IPS-18c (cell line): ENCODE measurements around the gene OSBP2.

Source experiments
- H3K4me3 ChIP-seq: 2 replicates; pipeline ENCODE4 v1.7.0; 2013; ENCODE audit warnings: low read depth, mild to moderate bottlenecking, low read length, moderate library complexity; ENCODE audit not compliant: insufficient read depth
- H3K9me3 ChIP-seq: one replicate; pipeline ENCODE4 v1.6.1; 2013; ENCODE audit warnings: mild to moderate bottlenecking, low read length, moderate library complexity; ENCODE audit not compliant: control insufficient read depth, insufficient read depth

The OSBP2 gene

GRCh38 chr22:30742291-30743256 is 47.9 kb downstream of the OSBP2 start:
- Histone ChIP-seq H3K4me3 (no peak overlapping the region), H3K9me3 (no peaks in the 10 kb centered on the region)

GRCh38 chr22:30743257-30744020 is 48.8 kb downstream of the OSBP2 start:
- no peaks in the 10 kb centered on the region for H3K9me3 ChIP-seq
- no peak overlapping the region for H3K4me3 ChIP-seq

- Histone ChIP-seq H3K9me3 (no peaks in the 10 kb centered on the region), H3K4me3 (no peak overlapping the region)
Measured at GRCh38 chr22:30744224-30744623, 49.5 kb downstream of the OSBP2 start.

GRCh38 chr22:30747493-30747892 is 52.8 kb downstream of the OSBP2 start:
- Histone ChIP-seq H3K4me3 (no peak overlapping the region), H3K9me3 (no peaks in the 10 kb centered on the region)

GRCh38 chr22:30749272-30749671 is 54.6 kb downstream of the OSBP2 start:
- no peak overlapping the region for H3K4me3 ChIP-seq
- H3K9me3 ChIP-seq = no peaks in the 10 kb centered on the region

DNA sequence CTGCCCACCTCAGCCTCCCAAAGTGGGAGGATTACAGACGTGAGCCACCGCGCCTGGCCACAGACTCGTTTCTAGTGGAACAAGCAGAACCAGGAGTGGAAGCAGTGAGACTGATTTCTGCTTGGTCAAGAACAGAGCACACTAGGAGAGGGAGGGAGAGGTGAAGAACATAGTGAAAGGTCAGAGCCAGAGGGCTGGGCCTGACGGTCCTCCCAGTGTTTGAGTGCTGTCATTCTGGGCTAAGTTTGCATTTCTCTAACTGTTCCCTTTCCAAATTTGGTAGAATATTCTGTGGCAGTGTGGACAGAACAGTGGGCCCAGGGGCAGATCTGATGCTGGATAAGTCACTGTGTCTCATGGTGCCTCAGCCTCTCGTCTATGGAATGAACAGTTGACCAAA is 55.2 kb downstream of the OSBP2 start:
- no peak overlapping the region for H3K4me3 ChIP-seq
- no peaks in the 10 kb centered on the region for H3K9me3 ChIP-seq

GRCh38 chr22:30751529-30751928 is 56.9 kb downstream of the OSBP2 start:
- H3K9me3 ChIP-seq = no peaks in the 10 kb centered on the region
- no peak overlapping the region for H3K4me3 ChIP-seq

DNA sequence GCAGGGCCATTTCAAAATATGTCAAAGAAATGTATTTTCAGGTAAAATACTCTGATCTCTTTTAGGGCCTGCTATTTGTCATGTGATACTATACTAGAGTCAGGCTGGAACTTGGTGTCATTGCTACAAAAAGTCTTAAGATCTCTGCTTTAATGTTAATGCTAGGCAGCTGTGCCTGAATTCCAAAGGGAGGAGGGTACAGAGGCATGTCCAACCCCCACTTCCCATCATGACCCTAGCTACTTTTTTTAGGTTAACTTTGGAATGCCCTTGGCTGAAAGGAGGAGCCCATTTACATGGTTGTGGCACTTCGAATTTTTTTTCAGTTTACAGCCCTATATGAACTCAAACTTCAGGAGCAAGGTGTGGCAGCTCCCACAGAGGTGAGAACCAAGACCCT is 58.1 kb downstream of the OSBP2 start:
- no peaks in the 10 kb centered on the region for H3K9me3 ChIP-seq
- H3K4me3 ChIP-seq = no peak overlapping the region; the same call in 1 of the 2 replicates

DNA sequence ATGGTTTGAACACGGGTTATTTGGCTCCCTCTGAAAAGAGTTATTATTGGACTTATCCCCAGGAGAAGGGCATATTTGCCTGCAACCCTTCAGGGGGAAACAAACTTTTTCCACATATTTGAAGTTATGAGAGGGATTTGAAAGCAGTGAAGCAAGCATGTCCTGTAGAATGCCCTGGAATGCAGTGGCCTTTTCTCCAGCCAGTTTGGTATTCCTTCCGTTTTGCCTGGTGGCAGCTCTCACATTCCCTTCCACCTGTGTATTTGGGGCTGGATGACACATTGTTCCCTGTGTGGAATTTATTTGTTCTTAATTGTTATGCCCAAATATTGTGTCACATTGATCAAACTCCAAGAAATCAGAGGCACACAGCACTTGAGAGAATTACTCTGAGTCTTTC is 59.0 kb downstream of the OSBP2 start:
- Histone ChIP-seq H3K9me3 (no peaks in the 10 kb centered on the region), H3K4me3 (no peak overlapping the region)

DNA sequence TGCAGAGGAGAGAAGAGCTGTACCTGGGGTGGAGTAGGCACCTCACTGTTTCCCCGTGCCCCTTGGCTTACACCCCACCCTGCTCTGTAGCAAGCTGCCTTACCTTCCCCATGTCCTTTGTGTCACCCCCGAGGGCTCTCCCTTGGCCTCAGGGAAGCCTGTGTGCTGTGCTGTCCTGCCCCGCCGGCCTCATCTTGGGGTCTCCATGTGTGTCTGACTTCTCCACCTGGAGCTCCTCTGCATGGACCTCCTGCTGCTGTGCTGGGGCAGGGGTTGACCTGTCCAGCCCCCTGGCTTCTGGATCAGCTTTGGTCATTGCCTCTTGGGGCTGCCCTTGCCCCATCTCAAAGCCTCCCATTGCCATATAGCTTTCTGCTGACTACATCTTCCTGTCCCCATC is 59.8 kb downstream of the OSBP2 start:
- Histone ChIP-seq H3K4me3 (no peak overlapping the region), H3K9me3 (no peaks in the 10 kb centered on the region)

GRCh38 chr22:30754971-30755758 is 60.5 kb downstream of the OSBP2 start:
- Histone ChIP-seq H3K4me3 (no peak overlapping the region), H3K9me3 (no peaks in the 10 kb centered on the region)

DNA sequence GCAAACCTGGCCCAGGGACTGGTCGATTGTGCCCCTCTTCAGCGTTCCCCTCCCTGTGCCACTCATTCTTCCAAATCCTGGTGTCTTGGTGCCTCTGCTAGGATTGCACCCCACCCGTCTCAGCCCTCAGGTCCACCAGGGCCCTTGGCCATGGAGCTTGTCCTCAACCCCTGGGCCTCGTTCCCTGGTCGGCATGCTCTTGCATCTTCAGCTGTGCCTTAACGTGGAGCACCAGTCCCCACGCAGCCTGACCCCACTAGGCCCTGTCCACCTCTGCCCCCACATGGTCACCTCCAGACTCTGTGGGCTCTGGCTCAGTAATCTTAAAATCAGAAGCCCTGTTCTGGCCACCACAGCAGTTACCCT is 61.1 kb downstream of the OSBP2 start:
- H3K4me3 ChIP-seq = no peak overlapping the region
- H3K9me3 ChIP-seq = no peaks in the 10 kb centered on the region

DNA sequence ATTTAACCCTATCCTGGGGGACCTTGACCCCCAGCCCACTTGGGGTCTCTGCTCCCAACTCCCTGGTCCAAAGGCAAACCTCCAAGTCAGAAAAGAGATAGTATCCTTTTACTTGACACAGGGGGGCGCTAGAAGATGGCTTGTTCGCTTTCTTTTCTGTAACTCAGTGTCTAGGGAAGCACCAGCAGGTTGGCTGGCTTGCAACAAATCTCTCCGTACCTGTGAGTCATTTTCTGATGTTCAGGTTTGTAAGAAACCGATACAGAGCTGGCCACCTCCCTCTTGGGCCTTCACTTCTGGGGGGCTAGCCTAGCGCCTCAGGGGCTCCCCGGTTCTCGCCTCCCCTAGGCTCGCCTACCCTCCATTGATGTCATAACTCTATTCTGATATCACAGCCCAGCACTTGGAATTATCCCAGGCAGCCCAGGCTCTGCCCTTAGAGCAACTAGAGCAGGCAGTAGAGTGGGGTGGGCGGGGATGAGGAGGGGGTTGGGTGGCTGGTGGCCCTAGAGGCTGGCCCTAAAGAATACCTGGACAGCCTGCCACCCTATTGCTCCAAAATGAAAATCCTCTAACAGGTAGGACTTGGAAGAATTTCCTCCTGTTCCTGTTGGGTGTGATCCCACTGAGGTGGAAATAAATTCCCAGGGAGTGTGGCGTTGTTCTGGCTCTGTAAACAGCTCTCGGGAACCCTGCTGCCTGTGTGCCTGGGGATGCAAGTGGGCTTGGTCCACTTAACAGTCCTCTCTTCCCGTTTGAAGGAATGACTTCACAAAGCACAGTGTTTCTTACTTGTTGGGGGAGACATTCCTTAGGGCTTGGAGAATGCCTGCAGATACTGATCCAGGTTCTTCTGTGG is 69.4 kb downstream of the OSBP2 start:
- Histone ChIP-seq H3K9me3 (no peaks in the 10 kb centered on the region), H3K4me3 (no peak overlapping the region)

DNA sequence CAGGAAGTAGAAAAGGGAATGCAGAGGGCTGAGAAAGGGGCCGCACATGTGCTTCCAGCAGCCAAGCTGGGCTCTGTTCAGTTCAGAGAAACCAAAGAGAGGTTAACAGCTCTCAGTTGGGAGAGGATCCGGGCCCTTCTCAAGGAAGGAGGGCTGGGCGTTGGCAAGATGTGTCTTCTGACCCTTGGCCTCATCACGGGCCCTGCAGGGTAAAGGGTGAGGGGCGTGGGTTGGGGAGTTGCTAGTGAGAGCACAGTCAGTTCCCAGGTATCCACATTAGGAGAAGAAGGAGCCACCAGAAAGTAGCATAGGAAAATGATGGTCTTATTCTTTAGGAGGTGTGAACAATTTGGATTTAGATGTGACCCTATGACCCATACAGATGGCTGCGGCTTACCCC is 73.0 kb downstream of the OSBP2 start:
- Histone ChIP-seq H3K4me3 (no peak overlapping the region), H3K9me3 (no peaks in the 10 kb centered on the region)

GRCh38 chr22:30770716-30771115 is 76.0 kb downstream of the OSBP2 start:
- H3K4me3 ChIP-seq = no peak overlapping the region
- H3K9me3 ChIP-seq = no peaks in the 10 kb centered on the region

DNA sequence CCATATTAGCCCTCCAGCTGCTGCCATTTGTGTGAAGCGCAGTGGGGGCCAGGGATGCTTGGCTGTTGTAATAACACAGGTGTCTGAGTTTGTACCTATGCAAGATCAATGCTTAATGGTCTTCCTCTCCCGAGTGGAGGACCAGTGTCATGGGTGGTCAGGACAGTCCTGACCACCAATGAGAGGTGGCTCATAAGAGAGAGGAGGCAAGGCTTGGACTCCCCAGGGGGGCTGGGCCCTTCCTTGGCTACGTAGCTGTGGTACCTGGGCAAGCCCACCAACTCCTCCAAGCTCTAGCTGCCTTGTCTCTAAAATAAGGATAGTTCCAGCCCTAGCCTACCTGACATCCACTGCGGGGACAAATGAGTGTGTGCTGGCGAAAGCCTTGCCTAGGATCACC is 79.2 kb downstream of the OSBP2 start:
- Histone ChIP-seq H3K9me3 (no peaks in the 10 kb centered on the region), H3K4me3 (no peak overlapping the region)

DNA sequence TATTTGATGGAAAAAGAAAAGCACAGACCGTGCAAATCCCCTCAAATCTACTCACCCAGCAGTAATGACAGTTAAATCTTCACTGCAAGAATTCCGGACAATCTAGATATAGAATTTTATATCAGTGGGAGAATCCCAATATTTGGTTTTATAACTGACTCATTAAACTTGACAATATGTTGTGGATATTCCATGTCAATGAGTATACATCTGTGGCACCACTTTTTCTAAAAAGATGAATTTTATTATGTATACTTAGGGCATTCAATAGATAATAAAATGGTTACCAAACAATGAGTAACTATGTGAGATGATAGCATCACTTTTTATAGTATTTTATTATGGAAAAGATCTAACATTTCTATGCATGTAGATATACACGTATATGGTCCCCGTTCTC is 79.9 kb downstream of the OSBP2 start:
- H3K4me3 ChIP-seq = no peak overlapping the region
- no peaks in the 10 kb centered on the region for H3K9me3 ChIP-seq
